ENCODE results near the gene DAAM1.

DNA sequence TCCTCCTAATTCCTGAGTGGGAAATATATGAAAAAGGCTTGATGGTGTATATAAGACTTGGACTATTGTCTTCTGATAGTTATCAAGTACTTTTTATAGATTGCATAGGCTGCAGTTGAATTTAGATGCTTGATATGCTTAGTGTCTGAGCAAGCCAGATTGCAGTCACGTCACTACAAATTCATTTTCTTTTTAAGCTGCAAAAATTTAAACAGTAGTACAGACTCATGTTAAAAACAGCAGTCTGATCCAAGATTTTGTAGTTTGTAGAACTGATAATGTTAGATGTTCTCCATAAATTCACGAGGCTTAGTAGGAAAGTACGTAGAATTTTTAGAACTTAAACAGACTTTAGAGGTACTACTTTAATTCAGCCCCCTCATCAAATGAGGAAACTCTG, 150.3 kb downstream of the DAAM1 start:
- TF ChIP-seq EP300 (IDR thresholded peaks at IDR 0.05), result no peak
- TF ChIP-seq, protein P1, sequence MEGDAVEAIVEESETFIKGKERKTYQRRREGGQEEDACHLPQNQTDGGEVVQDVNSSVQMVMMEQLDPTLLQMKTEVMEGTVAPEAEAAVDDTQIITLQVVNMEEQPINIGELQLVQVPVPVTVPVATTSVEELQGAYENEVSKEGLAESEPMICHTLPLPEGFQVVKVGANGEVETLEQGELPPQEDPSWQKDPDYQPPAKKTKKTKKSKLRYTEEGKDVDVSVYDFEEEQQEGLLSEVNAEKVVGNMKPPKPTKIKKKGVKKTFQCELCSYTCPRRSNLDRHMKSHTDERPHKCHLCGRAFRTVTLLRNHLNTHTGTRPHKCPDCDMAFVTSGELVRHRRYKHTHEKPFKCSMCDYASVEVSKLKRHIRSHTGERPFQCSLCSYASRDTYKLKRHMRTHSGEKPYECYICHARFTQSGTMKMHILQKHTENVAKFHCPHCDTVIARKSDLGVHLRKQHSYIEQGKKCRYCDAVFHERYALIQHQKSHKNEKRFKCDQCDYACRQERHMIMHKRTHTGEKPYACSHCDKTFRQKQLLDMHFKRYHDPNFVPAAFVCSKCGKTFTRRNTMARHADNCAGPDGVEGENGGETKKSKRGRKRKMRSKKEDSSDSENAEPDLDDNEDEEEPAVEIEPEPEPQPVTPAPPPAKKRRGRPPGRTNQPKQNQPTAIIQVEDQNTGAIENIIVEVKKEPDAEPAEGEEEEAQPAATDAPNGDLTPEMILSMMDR (IDR thresholded peaks at IDR 0.05), result no peak
